GM19395 (cell line): ENCODE results near the gene PRPF19.

ENCODE experiments used
- ATAC-seq: cut with Tn5 transposase; IDR thresholded peaks from one replicate; pipeline ENCODE4 v1.9.1; 2021; ENCODE audit warnings: mild to moderate bottlenecking, moderate library complexity; ENCODE audit not compliant: unreplicated experiment

PRPF19 gene

DNA sequence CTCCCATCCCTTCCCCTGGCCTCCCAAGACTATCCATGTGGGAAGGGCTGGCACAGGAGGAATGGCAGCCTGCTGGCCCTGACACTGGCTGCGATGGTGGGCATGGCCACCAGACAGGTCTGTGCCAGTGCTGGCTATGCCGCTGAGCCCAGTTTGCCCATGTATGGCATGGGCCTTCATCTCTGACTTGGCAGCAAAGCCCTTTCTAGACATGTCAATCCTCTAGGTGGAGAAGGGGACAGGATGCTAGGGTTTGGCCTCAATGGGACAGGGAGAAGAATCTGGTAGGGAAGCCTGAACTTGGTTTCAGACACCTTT is 30.3 kb downstream of the PRPF19 start:
- ATAC-seq = no peak

DNA sequence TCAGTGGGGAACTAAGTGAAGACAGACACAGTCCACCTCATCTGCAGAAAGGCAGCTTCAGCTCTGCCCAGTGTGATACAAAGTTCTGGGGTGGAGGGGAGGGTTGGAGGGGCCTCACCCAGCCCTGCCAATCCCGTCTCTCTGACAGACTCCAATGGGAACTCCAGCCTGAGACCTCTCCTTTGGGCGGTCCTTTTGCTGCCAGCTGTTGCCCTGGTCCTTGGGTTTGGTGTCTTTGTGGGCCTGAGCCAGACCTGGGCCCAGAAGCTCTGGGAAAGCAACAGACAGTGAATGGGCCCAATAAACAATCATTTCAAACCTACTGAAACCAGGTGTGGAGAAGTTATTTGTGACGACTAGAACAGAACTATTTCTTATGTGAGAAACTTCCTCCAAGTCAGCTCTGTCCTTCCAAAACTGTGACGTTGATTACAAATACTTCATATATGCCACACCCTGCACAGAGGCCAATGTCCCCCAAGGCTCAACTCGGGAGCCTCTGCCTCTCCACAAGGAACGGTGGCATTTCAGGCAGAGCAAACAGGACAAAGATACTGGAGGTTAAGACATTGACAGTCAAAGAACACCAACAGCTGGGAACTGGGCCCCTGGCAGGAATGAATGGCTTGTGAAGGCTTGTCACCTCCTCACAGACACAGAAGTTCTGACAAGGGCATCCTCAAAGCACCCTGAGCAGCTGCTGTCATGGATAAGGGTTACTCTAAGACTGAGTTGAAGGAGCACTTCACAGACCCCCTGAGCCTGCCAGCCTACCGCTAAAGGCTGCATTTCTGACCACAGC is 30.8 kb downstream of the PRPF19 start:
- no peak for ATAC-seq

GRCh38 chr11:60874421-60875365 is 31.7 kb downstream of the PRPF19 start:
- ATAC-seq = no peak

GRCh38 chr11:60873533-60873932 is 32.9 kb downstream of the PRPF19 start:
- no peak for ATAC-seq

DNA sequence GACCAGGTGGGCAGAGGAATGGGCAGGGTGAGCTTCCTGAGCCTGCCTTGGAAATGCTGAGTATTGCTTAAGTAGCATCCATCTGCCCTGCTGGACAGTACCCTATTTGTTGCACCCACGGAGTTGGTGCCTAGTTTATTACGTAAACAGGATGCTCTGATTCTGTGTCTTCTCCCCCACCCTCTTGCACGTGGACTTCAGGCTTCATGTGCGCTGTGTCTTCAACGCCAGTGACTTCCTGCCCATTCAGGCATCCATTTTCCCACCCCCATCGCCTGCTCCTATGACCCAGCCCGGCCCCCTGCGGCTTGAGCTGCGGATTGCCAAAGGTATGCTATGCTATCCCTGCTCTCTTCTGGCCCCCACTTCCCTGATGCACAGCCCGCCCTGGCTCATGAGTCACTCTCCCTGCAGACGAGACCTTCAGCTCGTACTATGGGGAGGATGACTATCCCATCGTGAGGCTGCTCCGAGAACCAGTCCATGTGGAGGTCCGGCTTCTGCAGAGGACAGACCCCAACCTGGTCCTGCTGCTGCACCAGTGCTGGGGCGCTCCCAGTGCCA is 33.3 kb downstream of the PRPF19 start:
- ATAC-seq = no peak

DNA sequence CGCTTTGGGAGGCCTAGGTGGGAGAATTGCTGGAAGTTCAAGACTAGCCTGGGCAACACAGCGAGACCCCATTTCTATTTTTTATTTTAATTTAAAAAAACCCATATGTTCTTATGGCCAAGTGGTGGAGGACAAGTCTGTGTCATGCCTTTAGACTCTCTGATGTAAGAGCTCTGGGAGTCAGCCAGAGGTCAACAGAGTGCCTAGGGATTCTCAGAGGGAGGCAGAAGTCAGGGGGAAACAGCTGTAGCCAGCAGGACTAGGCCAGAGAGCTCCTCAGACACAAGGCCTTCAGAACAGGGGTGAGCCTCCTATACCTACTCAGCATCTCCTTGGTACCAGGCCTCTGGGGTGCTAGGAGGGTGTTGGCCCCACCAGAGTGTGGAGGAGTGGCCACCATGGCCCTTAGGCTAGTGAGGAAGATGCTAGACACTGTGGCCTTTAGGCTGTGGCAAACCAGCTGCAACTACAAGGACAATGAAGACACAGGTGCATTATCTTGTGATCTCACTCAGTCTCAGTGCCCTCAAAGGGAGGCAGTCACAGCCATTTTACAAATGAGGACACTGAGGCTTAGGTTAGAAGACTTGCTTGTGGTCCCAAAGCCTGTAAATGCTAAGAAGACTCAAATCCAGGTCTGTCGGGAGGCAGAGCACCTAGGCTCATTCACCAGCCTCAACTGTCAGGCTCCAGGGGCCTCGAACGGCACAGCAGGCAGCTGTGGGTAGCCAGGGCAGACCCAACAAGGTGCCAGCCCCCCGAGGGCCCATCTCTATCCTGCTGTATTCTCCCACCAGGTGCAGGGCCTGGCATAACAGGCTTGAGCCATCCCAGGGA is 34.0 kb downstream of the PRPF19 start:
- no peak for ATAC-seq

DNA sequence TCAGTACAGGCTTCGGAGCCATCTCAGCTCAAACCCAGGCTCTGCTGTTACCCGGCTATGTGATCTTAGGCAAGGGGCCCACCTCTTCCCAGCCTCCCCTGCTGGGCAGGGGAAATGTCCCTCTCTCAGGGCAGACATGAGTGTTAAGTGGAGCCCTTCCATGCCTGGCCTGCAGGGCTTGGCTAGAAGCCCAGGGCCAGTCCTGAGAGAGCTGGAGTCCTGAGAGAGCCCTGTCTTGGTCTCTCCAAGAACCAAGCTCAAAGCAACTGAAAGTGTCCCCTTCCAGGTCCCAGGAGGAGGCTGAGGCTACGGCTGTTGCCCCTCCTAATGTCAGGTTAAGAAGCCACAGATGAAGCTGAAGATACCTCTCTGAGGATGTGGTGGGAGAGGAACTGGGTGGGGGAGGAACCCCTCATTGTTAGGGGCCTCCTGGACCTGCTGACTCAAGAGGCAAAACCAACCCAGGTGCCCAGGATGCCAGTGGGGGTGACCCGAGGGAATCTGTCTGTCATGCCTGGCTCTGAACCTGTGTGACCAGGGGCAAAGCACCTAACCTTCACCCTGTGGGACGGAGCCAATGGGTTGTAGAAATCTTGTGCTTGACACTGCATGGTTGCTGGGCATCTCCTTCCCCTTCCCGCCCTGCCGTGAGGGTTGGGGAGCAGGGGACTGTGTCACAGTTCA is 34.9 kb downstream of the PRPF19 start:
- no peak for ATAC-seq

DNA sequence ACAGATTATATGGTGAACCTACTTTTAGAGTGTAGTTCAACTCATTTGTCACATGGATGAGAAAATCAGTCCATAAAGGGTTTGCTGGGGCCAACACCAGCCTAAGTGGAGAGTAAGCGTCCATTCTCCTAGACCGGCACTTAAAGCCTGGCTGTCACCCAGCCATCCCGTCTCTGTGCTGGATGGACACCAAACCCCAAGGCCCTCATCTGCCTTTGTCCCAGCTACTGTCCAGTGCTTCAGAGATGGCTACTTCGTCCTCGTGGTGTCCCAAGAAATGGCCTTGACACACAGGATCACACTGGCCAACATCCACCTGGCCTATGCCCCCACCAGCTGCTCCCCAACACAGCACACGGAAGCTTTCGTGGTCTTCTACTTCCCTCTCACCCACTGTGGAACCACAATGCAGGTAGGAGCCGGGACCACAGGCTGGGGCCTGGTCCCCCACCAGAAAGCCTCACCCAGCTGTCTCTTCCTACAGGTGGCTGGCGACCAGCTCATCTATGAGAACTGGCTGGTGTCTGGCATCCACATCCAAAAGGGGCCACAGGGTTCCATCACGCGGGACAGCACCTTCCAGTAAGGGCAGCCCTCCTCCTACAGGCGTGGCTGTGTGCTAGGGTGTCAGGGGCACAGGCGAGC is 35.5 kb downstream of the PRPF19 start:
- no peak for ATAC-seq

GRCh38 chr11:60870276-60870675 is 36.1 kb downstream of the PRPF19 start:
- ATAC-seq = no peak

DNA sequence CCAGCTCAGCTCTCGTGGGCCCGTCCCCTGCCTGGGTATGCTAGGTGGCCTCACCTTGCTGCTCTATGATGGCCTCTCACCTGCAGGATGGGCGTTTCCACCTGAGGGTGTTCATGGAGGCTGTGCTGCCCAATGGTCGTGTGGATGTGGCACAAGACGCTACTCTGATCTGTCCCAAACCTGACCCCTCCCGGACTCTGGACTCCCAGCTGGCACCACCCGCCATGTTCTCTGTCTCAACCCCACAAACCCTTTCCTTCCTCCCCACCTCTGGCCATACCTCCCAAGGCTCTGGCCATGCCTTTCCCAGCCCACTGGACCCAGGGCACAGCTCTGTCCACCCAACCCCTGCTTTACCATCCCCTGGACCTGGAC is 36.9 kb downstream of the PRPF19 start:
- no peak for ATAC-seq

DNA sequence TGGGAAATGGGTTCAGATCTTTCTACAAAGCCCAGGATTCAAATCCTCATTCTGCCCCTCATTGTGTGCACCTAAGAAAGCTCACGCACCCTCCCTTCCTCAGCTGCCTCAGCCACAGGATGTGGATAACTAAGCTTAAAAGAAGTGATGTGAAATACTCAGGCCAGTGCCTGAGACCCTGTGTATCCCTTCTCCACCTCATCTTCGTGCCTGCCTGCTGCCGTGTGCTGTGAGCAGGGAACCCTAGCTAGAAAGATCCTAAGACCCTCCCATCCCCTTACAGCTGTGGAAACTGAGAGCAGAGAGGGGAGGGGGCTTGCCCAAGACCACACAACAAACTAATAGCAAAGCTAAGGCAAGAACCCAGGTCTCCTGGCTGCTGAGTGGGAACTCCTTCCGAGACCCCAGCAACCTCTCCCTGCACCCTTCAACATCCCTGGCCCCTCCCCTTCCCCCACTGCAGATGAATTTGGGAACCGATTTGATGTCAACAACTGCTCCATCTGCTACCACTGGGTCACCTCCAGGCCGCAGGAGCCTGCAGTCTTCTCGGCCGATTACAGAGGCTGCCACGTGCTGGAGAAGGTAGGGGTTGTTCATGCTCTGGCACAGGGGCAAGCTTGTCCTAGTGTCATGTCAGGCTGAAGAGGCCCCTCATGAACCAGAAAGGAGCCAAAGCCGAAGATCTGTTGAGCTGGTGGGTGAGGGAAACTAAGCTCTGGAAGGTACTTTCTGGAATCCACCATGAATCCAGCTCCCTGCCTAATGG is 37.5 kb downstream of the PRPF19 start:
- no peak for ATAC-seq

DNA sequence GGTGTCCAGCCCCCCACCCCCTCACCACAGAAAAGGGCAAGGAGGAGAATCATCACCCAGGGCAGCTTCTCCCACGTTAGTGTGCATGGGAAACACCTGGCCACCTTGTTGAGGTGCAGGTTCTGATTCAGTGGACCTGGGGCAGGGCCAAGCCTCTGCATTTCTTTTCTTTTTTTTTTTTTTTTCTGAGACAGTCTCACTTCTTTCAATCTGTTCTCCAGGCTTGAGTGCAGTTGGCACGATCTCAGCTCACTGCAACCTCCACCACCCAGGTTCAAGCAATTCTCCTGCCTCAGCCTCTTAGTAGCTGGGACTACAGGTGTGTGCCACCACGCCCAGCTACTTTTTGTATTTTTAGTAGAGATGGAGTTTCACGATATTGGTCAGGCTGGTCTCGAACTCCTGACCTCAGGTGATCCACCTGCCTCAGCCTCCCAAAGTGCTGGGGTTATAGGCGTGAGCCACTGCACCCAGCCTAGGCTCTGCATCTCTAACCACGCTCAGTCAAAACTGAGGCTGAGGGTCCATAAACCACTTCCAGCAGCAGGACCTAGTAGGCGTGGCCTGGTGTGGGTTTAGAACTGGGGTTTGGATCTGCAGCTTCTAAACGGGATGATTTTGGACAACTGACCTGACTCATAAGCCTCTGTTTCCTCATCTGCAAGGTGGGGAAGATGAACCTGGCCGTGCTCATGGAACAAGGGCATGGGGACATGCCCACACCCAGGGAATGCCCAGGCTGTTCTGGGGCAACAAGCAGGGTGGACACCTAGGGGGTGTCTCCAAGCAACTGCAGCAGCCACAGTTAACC is 38.3 kb downstream of the PRPF19 start:
- ATAC-seq = no peak

- no peak for ATAC-seq
These were observed 39.2 kb downstream of the PRPF19 start, which contains the start of gene ZP1 for GRCh38 chr11:60866911-60867870. ZP1 (plus strand) TSS chr11:60867542; CDS start chr11:60867562, 20 bp downstream.

DNA sequence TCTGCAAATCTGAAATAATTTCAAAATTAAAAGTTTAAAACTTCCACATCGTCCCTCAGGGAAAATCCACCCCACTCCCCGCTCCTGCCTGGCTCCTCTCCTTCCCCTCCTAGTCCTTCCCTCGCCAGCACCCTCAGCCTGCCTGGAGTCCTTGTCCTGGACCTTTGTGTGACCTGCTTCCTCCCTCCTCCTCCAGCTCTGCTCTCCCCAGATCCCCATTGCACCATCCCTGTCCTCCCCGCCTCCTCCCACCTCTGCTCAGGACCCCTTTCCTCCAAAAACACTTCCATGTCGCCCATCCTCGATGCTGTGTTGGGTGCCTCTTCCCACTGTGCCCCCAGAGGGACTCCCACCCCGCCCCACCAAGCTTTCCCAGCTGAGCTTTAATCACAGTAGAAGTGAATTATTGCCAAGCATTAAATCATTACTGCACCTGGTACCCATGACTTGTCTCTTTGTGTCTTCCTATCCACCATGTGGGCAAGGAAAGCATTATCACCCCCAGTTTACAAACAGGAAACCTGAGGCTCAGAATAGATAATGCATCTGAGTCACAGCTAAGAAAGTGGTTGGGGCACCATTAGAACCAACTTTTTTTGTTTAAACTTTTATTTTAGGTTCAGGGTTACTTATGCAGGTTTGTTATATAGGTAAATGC is 41.4 kb downstream of the PRPF19 start:
- no peak for ATAC-seq

- no peak for ATAC-seq
These were observed 42.5 kb downstream of the PRPF19 start for GRCh38 chr11:60863550-60864521.
